Smooth muscle cell (in vitro differentiated cells): ENCODE data around the gene CBX4. TPM values are rescaled to one million over a fixed set of nuclear protein-coding genes. Genes with fewer than 3 reads are reported as not detected.

ENCODE experiments used
- DNase-seq: peaks from one replicate; lab custom pipeline; 2025; ENCODE audit not compliant: unreplicated experiment; lab: John Stamatoyannopoulos, UW
- H2AFZ ChIP-seq: fragments of 200-600 bp; sonication (generic); 2 replicates; pipeline ENCODE4 v1.6.0; 2016; ENCODE audit warnings: antibody characterized with exemption, low read depth, mild to moderate bottlenecking
- H3F3A ChIP-seq: fragments of 200-600 bp; sonication (generic); 2 replicates; pipeline ENCODE4 v1.6.0; 2017; ENCODE audit warnings: antibody characterized with exemption, low read depth
- H3K27ac ChIP-seq: fragments of 200-600 bp; sonication (generic); 2 replicates; pipeline ENCODE4 v1.5.1; 2016; ENCODE audit warnings: low read depth, mild to moderate bottlenecking
- H3K27me3 ChIP-seq: fragments of 200-600 bp; sonication (generic); 2 replicates; pipeline ENCODE4 v1.6.1; 2016; ENCODE audit warnings: low read depth, mild to moderate bottlenecking
- H3K36me3 ChIP-seq: fragments of 200-600 bp; sonication (generic); 2 replicates; pipeline ENCODE4 v1.5.1; 2016; ENCODE audit warnings: low read depth
- H3K4me1 ChIP-seq: fragments of 200-600 bp; sonication (generic); 2 replicates; pipeline ENCODE4 v1.5.1; 2016; ENCODE audit warnings: low read depth
- H3K4me2 ChIP-seq: fragments of 200-600 bp; sonication (generic); 2 replicates; pipeline ENCODE4 v1.6.0; 2016; ENCODE audit warnings: mild to moderate bottlenecking
- H3K4me3 ChIP-seq: fragments of 200-600 bp; sonication (generic); 2 replicates; pipeline ENCODE4 v1.5.1; 2016; ENCODE audit warnings: mild to moderate bottlenecking
- H3K79me2 ChIP-seq: fragments of 200-600 bp; sonication (generic); 2 replicates; pipeline ENCODE4 v1.6.0; 2016; ENCODE audit warnings: low read depth, mild to moderate bottlenecking
- H3K9ac ChIP-seq: fragments of 200-600 bp; sonication (generic); 2 replicates; pipeline ENCODE4 v1.6.0; 2016; ENCODE audit warnings: low read depth
- H3K9me3 ChIP-seq: fragments of 200-600 bp; sonication (generic); replicated peaks from 2 replicates; pipeline ENCODE4 v1.5.1; 2016; ENCODE audit warnings: low read depth
- H4K20me1 ChIP-seq: fragments of 200-600 bp; sonication (generic); 2 replicates; pipeline ENCODE4 v1.6.0; 2016; ENCODE audit warnings: low read depth
- WGBS: methylation state at CpG from one replicate; pipeline ENCODE4 v1.1.7; 2016; ENCODE audit warnings: low lambda C conversion rate; 5-methylcytosine and 5-hydroxymethylcytosine counted together
- polyA plus RNA-seq: library from polyadenylated mRNA; unstranded; fragments of >200 nt; fragmentation: Nextera tagmentation; extraction: Ambion mirVana; gene quantifications from 2 replicates; pipeline ENCODE4 v1.2.1, GENCODE V29; 2016
- total RNA-seq: library from RNA; depleted of rRNA; stranded (reverse); fragments of >200 nt; gene quantifications from 2 replicates; pipeline ENCODE4 v1.2.3, GENCODE V29; 2014
- TF ChIP-seq, protein P1 (sequence below): fragments of 200-600 bp; sonication (generic); IDR thresholded peaks from 2 replicates; pipeline ENCODE4 v1.5.1; 2017; ENCODE audit warnings: borderline replicate concordance, mild to moderate bottlenecking, antibody characterized with exemption; ENCODE audit not compliant: insufficient read depth, poor library complexity, severe bottlenecking

Gene CBX4
- total and polyA plus RNA-seq, 2 experiments from 2014 or later: 17.4 to 44.6 TPM

DNA sequence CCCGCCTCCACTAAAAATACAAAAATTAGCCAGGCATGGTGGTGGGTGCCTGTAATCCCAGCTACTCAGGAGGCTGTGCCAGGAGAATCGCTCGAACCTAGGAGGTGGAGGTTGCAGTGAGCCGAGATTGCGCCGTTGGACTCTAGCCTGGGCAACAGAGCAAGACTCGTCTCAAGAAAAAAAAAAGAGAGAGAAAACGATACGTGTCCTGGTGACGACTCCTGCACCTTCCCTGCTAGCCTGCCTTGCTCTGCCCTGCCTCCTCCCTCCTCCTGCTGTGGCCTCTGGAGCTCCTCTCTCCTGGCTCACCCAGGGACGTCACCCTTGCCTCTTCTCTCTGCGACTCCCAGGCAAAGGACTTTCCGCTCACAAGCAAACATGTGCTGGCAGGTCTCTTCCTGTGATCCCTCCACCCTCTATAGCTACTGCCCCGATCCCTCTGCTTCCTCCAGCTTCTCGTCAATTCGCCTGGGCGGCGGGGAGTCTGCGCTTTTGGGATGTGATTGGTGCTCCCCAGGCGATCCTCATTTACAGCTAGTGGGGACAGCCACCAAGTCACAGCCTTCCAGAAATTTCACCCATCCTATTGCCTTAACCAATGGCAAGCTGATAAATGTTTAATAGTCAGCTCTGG is 25.5 kb upstream of the CBX4 start:
- Histone ChIP-seq H3K4me2 (no peak overlapping the region), H4K20me1 (no peaks in the 10 kb centered on the region), H3K4me3 (no peak overlapping the region), H3F3A (no peaks in the 10 kb centered on the region), H3K4me1 (peaks cover 12% of the 10 kb centered on the region), H3K27ac (no peak overlapping the region), H3K9me3 (no peaks in the 10 kb centered on the region), H3K27me3 (no peaks in the 10 kb centered on the region), H3K79me2 (no peaks in the 10 kb centered on the region), H2AFZ (no peak overlapping the region), H3K36me3 (no peaks in the 10 kb centered on the region), H3K9ac (no peak overlapping the region)
- WGBS: 90% methylated on average over 20 of the region's 20 CpGs
- no peak for DNase-seq
- TF ChIP-seq, protein P1, sequence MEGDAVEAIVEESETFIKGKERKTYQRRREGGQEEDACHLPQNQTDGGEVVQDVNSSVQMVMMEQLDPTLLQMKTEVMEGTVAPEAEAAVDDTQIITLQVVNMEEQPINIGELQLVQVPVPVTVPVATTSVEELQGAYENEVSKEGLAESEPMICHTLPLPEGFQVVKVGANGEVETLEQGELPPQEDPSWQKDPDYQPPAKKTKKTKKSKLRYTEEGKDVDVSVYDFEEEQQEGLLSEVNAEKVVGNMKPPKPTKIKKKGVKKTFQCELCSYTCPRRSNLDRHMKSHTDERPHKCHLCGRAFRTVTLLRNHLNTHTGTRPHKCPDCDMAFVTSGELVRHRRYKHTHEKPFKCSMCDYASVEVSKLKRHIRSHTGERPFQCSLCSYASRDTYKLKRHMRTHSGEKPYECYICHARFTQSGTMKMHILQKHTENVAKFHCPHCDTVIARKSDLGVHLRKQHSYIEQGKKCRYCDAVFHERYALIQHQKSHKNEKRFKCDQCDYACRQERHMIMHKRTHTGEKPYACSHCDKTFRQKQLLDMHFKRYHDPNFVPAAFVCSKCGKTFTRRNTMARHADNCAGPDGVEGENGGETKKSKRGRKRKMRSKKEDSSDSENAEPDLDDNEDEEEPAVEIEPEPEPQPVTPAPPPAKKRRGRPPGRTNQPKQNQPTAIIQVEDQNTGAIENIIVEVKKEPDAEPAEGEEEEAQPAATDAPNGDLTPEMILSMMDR: no peak

DNA sequence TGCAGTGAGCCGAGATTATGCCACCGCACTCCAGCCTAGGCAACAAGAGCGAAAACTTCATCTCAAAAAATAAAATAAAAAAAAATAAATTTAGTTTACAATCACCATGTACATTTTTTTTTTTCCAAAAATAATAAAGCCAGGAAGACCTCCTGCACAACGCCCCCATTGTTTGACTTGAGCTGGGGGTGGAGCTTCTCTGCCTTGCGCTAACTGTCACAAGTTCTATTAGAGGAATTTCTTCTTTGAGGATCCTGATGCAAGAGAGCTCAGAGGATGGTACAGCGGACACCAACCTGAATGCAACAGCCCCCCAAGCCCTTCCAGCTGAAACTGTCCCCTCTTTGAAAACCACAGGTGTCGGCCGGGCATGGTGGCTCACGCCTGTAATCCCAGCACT is 24.9 kb upstream of the CBX4 start:
- Histone ChIP-seq H3K9me3 (no peaks in the 10 kb centered on the region), H3K9ac (no peak overlapping the region), H3K79me2 (no peaks in the 10 kb centered on the region), H3K27ac (no peak overlapping the region), H3K4me3 (no peak overlapping the region), H2AFZ (no peak overlapping the region), H3K4me2 (no peak overlapping the region), H4K20me1 (no peaks in the 10 kb centered on the region), H3K36me3 (no peaks in the 10 kb centered on the region), H3K27me3 (no peaks in the 10 kb centered on the region), H3F3A (no peaks in the 10 kb centered on the region), H3K4me1 (peaks cover 6% of the 10 kb centered on the region)
- 96% methylated on average over 9 of the region's 9 CpGs for WGBS
- no peak for DNase-seq
- TF ChIP-seq, protein P1: no peak

GRCh38 chr17:79862771-79863440 is 23.7 kb upstream of the CBX4 start:
- no peak for DNase-seq
- TF ChIP-seq, protein P1: no peak
- WGBS: 93% methylated on average over 13 of the region's 13 CpGs
- no peaks in the 10 kb centered on the region for H3K4me1 ChIP-seq
- no peaks in the 10 kb centered on the region for H3F3A ChIP-seq
- H3K4me2 ChIP-seq: no peak overlapping the region
- H2AFZ ChIP-seq: no peak overlapping the region
- H4K20me1 ChIP-seq: no peaks in the 10 kb centered on the region
- no peaks in the 10 kb centered on the region for H3K79me2 ChIP-seq
- H3K9me3 ChIP-seq: no peaks in the 10 kb centered on the region
- no peak overlapping the region for H3K9ac ChIP-seq
- no peak overlapping the region for H3K27ac ChIP-seq
- H3K27me3 ChIP-seq: no peaks in the 10 kb centered on the region
- no peaks in the 10 kb centered on the region for H3K36me3 ChIP-seq
- no peak overlapping the region for H3K4me3 ChIP-seq

DNA sequence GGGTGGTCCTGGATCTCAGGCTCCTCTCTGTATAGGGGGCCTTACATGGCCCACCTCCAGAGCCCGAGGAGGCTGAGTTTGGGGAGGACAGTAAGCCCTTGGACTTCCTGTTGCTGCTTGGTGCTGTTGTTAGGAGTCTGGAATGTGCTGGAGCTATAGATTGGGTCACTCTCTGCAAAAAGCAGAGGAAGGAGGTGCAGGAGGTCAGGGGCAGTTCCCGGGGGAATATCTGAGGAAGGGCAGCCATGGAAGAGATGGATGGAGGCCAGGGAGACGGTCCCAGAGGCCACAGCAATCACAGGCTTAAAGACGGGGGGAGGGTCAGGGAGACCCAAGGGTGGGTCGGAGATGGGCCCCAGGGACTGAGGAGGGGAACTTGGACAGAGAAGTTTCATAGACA is 23.0 kb upstream of the CBX4 start:
- Histone ChIP-seq H3K27me3 (no peaks in the 10 kb centered on the region), H3K27ac (no peak overlapping the region), H2AFZ (no peak overlapping the region), H3K79me2 (no peaks in the 10 kb centered on the region), H3K4me2 (no peak overlapping the region), H3K9me3 (no peaks in the 10 kb centered on the region), H3F3A (no peaks in the 10 kb centered on the region), H3K9ac (no peak overlapping the region), H3K36me3 (no peaks in the 10 kb centered on the region), H3K4me3 (no peak overlapping the region), H3K4me1 (no peaks in the 10 kb centered on the region), H4K20me1 (no peaks in the 10 kb centered on the region)
- no peak for DNase-seq
- TF ChIP-seq, protein P1: no peak
- 86% methylated on average over 5 of the region's 5 CpGs for whole genome bisulfite sequencing
